ENCODE results near the gene LRRC4.
A peak's percentile ranks its signal among the peaks of the same experiment; 100 is the strongest.

LRRC4 gene, protein sequence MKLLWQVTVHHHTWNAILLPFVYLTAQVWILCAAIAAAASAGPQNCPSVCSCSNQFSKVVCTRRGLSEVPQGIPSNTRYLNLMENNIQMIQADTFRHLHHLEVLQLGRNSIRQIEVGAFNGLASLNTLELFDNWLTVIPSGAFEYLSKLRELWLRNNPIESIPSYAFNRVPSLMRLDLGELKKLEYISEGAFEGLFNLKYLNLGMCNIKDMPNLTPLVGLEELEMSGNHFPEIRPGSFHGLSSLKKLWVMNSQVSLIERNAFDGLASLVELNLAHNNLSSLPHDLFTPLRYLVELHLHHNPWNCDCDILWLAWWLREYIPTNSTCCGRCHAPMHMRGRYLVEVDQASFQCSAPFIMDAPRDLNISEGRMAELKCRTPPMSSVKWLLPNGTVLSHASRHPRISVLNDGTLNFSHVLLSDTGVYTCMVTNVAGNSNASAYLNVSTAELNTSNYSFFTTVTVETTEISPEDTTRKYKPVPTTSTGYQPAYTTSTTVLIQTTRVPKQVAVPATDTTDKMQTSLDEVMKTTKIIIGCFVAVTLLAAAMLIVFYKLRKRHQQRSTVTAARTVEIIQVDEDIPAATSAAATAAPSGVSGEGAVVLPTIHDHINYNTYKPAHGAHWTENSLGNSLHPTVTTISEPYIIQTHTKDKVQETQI

DNA sequence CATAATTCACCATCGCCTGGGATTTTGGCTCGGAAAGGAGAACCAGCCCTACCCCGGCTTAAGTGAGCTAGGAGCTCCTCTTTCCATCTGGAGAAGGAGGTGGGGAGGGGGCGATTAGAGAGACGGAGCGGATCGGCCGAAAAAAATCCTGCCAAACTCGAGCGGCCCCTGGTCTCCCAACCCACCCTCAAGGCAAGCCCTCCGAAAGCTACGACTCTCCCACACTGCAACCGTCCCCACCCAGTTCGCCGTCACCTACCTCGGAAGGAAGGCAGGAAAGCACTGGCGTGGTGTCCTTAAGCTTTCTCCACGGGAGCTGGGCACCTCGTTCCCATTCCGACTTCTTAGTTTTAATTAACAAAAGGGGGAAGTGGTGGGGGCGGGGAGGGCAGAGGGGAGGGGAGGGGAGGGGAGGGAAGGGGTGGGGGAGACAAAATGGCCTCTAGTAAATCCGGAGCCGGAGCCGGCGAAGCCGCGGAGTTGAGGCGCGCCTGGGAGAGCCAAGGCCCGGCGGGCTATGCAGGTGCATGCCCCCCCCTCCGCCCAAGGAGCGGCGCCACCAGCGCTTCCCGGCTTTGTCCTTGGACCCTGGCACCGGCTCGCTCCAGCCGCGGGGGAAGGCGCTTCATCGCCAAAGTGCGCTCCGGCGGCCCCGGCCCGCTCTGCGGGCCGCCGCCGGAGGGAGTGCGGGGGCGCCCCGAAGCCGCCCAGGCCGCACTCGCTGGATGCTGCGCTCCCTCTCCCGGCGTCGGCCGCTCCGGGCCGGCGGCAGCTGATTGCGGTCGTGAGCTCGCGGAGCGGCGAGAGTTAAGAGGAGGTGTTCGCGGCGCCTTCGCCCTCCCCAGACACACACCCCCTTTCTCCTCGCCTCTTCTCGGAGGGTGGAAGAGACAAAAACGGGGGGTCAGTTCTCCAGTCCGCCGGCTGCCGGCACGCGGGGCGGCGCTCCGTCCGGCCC lies at the start of gene LRRC4:
Gene LRRC4, minus strand, starts transcription at position 784 of the 958 bp plus-strand sequence. CDS start 797 bp downstream, outside the sequence.
- peak; percentile 17 for DNase-seq

DNA sequence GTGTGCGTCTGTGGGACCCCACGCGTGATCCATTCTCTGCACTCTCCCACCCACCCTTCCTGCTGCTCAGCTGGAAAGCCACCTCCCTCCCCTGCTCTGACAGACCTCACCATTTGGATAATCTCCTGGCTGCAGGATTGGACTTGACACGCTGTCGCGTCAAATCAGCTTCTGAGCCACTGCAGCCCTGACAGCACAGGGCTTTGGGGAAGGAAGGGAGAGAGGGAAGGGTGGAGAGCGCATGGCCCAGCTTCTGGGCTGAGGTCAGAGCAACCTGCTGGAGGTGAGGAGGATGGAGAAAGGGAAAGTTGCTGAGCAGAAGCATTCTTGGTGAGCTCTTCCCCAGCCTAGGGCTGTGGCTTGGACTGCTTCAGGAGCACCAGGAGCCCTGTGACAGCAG lies 48.9 kb upstream of the LRRC4 start:
- no peak for DNase-seq

DNA sequence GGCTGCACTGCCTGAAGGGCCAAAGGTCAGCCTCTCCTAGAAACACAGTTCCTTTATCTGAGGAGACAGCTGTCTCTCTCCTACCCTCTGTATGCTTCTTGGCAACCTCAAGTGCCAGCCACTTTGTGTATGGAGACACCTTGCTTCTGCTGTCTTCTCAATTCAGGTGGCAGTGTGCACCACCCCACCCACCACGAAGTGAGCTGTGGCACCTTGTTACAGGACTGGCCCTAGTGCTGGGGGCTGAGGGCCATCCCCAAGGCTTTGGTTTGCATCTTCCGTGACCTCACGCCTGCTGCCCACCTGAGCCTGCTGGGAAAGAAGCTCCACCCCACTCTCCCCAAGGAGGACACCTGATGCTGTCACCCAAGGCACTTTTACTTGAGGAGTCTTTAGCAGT lies 47.1 kb upstream of the LRRC4 start:
- no peak for DNase-seq

DNA sequence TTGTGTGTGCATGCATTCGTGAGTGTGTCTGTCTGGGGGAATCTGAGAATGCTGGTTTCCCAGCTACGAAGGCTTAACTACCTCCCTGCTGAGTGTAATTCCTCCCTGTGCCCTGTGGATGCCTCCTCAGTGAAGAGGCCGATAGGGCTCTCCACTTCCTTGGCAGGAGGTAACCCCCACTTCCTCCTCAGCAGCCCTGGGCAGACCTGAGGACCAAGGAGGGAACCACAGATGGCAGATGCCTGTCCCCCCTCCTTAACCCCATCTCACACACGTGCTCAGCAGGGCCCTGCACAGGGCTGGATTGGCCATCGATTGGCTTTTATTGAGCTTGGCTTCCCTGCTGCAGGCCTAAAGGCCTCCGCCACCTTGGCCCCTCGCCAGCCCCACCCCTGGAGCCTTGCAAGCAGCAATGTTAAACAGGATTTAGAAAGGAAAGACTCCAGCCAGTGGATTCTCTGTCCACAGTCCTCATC lies 45.6 kb upstream of the LRRC4 start:
- DNase-seq, result no peak

DNA sequence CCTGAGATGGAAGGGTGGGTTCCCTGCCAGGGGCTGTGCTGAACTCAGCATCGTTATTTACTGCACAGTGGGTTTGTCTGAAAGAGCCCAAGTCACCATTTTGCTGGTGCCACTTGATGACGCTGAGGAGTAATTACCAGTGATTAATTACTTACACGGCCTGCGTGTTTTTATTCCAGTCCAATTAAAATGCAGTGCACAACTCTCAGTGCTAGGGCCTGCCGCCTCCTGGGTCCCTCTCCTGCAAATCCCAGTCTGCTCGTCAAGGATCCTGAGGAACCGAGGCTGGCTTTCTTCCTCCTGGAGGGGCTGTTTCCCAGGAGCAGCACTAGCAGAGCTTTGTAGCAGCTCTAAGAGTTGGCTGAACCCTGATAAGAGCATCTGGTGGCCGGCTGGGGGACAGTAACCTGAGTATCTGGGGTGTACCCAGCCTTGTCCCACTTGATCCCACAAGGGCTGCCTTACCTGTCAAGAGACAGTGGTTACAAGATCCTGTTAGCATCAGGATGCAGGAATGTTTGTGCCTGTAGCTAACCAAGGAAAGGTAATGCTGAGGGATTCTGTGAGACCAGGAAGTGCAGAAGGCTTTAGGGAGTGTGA lies 45.1 kb upstream of the LRRC4 start:
- no peak for DNase-seq

DNA sequence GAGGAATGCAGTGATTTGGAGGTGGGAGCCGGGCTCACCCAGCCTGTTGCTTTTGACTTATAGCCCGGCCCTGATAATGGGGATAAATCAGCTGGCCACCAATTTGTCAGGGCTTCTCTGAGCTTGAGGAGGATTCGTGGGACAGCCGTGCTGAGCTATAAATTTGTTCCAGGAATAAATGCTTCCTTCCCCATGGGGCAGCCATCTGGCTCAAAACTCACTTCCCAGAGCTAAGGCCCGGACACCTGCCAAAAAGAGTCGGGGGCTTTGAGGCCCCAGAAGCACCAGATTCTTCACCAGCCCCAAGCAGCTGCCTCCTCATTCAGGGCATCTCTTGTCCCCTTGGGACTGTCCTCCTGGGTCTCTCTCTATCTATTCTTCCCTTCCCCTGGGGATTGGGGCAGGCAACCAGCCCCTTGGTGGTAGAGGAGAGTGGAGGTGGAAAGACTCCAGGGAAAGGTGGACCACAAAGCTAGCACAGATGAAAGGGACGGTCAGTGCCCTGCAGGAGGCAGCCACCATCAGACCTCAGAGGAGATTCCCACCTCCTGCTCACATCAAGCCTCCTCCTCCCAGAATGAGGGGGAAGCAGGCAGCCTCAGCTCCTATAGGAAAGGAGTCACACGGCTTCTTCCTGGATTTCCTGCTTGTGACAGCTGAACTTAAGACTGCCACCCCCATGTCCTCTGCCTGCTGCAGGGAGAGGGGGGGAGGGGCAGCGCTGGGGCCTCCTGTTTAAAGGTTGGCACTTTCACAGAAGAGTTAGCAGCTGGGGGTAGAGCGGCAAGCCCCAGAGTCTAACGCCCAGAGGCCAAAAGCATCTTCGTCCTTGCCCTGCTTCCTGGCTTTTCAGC lies 44.2 kb upstream of the LRRC4 start:
- no peak for DNase-seq

DNA sequence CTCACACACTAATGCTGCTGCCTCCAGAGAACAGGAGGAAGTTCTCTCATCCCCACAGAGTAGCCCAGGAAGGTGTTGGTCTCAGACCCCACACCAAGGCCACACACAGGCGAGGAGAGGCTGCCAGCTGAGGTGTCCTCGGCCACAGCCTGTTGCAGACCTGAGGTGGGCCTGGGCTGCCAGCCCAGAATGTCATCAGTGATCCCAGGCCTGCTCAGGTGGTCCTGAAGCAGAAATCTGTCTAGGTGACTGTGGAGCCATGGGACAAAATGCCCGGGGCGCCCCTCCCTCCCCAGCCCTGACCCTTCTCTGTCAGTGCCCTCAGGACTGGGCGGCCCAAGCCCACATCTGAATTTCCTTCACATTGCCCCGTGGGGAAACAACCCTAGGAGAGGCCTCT lies 43.5 kb upstream of the LRRC4 start:
- DNase-seq, result no peak

DNA sequence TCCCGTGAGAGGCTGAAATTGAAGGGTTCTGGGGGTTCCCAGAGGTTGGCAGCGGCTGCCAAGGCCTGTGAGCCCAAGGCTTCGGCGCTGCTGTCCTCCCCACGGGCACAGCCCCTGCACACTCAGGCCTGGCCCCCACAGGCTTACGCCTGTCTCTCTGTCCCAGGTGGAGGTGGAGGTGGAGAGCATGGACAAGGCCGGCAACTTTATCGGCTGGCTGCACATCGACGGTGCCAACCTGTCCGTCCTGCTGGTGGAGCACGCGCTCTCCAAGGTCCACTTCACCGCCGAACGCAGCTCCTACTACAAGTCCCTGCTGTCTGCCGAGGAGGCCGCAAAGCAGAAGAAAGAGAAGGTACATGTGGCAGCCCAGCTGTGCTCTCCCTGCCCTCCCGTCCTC lies 43.1 kb upstream of the LRRC4 start:
- DNase-seq, result no peak

DNA sequence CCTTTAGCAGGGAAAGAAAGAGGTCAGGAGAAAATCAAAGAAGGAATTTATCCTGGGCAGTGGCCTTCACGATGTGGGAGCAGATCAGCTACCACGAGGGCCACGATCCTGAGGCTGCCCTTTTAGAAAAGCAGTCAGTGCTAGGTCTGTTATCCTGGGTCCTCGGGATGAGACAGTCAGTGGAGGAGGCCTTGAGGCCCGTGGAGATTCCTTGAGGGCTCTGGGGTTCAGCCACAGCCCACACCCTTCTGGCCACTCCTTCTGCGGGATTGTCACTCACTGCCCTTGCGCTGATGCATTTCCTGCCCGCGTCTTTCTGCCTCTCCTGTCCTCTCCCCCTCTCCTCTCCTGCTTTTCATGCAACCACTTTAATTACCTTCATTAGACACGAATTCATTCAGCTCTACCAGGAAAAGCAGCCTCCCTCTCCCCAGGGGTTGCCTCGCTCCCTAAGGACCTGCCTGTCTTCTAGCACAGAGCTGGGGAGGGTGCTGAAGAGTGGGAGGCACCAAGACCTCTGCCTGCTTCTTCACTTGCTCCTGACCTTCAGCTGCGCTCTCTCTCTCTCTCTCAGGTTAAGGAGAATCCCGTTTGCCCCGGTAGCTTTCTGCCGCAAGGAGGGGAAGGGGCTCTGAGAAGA lies 42.6 kb upstream of the LRRC4 start:
- no peak for DNase-seq

DNA sequence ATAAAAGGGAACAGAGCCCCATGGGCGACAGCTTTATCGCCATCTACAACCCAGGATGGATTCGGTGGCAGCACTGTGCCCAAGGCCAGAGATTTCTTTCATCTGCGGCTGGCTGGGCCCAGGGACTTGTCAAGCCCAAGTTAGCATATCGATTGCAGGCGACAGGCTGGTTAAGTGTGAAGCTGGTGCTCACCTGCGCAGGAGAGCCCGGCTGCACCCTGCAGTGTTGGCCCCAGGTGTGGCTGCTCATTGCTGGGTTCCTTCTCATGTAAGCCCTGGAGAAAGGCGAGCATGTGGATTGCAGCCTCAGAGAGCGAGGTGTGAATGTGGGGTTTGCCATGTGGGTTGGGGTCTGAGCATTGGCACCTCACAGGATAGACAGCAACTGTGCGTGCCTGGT lies 40.6 kb upstream of the LRRC4 start:
- DNase-seq, result no peak

DNA sequence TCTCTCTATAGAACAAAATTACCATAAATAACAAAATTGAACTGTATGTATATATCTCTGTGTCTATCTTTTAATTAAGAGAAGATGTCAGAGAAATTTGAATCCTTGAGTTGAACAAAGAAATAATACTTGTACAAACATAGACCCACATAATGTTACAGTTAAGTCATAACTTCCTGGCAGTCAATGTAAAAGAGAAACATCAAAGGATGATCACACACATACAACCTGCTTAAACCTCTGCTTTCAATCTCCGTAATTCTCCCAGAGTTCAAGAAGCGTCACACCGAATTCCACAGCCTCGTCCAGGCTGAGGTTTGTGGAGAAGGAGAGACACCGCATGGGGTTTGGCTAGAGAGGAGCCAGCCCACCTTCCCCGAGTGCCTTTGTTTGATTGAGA lies 40.1 kb upstream of the LRRC4 start:
- DNase-seq, result no peak

DNA sequence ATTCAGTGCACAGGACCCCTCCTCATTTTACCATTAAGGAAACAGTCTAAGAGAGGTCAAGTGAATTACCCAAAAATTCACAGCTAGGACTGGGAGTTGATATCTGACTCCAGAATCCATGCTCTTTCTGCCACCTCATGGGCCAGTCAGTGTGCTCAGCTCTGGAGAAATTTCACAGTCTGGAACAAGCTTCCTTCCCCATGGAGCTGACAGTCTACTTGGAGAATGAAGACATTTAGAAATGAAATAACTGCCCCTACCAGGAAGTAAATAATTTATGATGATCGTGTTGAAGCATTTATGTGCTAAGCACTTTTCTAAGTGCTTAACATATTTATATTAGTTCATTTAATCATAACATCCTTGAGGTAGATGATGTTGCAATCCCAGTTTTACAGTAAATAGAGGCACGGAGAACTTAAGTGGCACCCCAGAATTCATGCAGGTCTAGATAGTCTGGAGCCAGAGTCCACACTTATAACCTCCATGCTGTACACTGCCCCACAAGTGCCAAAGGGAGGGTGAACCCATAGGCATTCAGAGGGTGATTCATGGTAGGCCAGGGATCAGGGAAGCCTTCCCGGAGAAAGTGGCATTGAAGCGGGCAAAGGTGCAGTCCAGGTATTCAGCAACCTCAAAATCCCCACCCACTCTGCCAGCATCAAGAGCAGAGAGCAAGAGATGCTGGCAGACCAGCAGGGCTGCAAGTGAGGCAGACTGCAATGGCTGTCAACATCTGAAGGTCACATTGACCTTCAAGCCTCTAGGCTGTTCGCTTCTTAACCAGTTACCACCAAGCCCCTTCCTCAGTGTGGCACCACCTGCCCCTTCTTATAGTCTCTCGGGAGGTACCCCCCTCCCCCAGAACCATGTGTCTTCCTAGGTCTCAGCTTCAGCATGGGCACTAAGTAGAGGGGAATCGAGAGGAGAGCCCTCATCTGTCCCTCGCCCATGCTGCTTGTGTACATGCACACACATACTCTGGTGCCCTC lies 38.4 kb upstream of the LRRC4 start:
- no peak for DNase-seq

DNA sequence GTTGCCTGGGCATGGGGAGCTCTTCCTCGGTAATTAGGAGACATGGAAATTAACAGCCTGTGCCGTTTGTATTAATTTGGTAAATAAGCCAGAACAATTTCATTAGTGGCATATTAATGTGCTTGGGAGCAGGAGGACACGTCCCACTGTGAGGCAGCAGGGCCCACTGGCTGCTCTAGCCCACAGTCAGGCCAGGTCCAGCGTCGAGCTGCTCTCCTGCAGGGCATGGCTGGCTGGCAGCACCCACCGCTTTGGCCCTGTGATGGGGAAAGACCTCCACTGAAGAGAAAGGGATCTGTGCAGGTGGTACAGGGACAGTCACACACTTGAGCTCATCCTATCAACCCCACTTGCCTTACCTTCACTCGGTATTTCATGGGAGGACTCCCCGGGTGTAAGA lies 37.5 kb upstream of the LRRC4 start:
- DNase-seq, result no peak

DNA sequence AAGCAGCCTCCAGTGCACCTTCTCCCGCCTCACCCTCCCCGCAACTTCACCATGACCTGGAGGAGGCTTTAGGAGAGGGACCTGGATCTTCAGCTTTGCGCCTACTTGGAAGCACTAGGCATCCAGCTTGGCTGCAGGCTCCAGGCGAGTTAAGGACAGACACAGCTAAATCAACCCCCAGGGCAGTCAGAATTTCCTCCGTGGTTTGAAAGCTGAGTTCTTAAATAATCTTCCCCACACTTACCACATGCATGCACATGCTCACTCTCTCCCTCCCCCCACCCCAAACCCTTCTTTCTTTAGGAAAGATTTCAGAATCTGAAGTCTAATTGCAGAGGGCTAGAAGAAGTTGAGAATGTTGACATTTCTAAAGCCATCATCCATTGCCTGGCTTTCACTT lies 36.7 kb upstream of the LRRC4 start:
- DNase-seq, result no peak

DNA sequence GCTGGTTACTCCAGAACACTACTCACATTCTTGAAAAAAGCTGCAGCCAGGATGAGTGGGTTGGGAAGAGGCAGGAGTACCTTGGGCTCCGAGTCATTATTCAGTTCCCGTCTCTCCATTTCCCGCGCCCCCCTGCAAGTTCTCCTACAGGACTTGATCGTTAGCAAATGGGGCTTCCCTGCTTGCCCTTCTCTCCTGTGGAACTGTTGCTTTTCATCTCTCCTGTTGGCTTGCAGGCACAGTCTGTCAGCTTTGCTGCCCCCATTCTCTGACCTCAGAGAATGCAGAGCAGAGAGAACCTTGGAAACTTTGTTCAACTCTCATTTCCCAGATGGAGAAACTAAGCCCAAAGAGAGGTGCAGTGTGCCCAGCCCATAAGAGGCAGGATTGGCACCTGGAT lies 35.6 kb upstream of the LRRC4 start:
- no peak for DNase-seq

DNA sequence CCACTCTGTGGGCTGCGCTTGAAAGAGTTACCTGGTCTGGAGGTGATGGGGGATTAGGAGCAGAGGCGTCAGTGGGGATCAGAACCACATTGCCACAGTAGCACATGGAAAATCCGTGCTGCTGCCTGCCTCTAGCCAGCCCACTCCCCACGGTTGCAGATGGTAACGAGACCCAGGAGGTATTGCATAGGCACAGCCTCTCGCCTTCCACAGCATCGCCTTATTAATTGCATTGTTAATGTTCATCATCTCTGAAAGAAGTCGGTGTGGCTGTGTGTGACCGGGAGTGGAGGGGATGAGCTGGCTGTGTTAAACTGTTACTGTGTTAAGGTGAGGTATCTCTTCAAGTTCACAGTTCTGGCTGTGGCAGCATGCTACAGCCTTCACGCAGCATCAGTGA lies 35.2 kb upstream of the LRRC4 start:
- DNase-seq, result no peak

DNA sequence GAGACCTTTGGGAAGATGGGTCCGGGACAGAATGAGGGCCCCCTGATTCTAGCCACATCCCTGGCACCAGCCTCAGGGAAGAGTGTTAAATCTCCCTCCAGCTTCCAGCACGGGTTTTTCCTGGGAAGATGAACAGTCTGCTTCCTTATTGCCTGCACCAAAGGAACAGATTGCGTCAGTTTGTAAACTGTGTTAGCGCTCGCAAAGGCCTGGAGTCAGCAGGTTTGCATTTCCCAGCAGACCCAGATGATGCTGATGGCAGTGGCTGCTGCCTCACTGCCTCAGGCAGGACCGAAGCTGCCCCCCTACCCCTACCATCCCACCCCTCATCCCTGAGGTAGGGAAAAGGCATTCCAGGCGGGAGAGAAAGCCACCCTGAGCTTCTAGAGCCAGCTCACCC lies 34.6 kb upstream of the LRRC4 start:
- DNase-seq, result no peak

DNA sequence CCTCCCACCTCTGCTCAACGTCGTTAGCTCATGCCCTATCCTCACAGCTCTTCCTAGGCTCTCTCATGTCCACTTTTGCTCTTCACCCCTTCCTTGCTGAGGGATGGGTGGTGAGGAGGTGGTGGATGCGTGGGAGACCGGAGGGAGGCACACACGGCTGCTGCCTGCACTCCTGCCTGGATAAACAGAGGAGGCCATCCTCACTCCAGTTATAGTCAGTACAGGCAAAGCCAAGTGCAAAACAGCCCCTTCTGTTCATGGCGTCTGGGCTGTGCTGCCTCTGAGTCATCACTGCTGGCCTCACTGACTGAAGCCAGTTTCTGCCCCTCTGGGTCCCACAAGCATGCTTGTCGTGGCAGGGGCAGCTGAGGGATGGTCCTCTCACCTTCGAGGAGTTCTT lies 31.9 kb upstream of the LRRC4 start:
- DNase-seq, result no peak

DNA sequence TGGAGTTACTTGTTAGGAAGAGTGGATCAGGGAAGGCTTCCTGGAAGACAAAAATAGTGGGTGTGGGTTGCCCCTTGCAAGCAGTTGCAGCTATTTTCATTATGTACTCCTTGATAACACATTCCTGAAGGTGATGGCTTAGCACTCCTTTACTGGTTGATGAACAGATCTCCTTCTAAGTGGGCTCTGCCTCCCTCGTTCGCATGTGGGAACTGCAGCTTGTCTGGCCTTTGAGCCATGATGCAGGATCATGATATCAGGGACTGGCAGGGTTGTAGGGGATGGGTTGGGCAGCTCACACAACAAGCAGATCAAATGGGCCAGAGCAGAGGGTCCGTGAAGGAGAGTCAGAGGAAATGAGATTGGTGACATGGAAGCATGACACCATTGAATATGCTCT lies 28.8 kb upstream of the LRRC4 start:
- DNase-seq, result no peak
